CD4-positive, alpha-beta T cell treated with Interferon gamma for 1 hour (primary cell): ENCODE measurements around the gene COG1.
A peak's percentile ranks its signal among the peaks of the same experiment; 100 is the strongest.

ENCODE experiments used
- DNase-seq: peaks from one replicate; pipeline ENCODE4 v3.0.0-alpha.2; 2020

Gene COG1

DNA sequence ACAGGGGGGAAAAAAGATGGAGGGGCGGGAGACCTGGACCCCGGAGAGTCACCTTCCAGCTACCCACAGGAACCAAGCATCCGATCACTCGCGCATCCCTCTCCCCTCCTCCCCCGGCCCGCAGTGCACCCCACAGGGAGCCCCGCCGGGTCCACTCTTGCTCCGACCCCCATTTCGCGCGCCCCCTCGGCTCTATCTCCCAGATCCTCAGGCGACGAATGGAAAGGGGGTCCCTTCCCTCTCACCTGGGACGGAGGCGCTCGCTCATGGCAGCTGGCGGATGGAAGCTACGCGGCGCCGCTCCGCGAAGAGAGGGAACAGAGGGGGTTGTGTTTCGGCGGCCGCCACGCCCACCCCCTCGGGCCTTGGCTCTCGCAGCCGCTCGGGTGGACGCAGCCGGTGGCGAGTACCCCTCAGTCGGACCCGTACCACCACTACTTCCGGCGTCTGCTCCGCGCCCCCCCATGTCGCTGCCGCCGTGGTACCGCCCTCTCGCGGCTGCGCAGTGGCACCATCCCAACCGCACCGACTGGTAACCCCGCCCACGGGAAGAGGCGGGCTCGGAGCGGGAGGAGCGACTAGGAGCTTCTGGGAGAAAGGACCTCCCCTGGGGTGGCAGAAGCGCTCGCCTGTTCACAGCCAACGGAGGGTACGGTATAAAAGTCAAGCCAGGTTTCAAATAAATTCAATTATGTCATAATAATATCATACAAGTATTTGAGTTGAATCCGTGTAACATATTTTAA lies 39.2 kb downstream of the COG1 start:
- peak; percentile 95 for DNase-seq

DNA sequence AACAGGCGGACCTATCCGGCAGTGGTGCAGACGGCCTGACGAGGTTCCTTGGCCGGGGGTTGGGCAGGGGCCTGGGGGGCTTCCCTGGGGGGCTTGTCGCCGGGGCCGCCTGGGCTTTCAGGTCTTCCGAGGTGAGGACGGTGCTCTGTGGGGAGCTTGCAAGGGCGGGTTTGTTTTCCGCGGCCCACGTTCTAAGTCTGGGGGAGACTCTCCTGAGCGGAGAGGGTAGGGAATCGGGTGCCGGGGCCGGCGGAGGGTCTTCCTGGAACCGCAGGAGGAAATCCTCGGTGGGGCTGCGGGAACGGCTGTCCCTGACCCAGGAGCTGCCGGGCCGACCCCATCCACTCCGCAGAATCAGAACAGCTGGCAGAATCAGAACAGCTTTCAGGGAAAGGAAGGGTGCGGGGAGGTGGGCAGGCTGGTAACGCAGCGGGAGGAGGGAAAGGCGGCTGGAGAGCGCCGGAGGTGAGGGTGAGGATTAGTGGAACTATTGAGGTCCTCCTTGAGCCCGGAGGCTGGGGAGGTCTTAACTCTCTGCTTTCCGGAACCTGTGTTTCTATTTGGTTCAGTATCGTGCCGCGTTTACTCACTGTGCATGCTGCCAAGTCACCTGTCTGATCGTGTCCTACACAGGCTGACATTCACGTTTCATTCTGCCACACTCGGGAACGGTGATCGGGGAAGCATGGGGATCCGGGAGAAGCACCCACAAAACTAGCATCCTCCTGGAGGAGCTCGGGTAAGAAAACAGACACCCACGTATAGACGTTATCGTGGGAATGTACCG lies 39.9 kb downstream of the COG1 start:
- DNase-seq, result no peak

DNA sequence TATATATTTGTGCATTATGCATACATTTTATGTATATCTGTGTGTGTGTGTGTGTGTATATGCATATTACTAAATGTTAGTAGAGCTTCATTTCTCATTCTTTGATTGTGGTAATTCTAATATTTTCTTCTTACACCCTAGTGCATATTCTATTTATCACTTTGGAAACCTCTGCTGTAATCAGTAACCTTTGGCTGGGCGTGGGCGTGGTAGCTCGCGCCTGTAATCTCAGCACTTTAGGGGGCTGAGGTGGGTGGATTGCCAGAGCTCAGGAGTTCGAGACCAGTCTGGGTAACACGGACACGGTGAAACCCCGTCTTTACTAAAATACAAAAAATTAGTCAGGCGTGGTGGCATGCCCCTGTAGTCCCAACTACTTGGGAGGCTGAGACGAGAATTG lies 41.9 kb downstream of the COG1 start:
- no peak for DNase-seq

DNA sequence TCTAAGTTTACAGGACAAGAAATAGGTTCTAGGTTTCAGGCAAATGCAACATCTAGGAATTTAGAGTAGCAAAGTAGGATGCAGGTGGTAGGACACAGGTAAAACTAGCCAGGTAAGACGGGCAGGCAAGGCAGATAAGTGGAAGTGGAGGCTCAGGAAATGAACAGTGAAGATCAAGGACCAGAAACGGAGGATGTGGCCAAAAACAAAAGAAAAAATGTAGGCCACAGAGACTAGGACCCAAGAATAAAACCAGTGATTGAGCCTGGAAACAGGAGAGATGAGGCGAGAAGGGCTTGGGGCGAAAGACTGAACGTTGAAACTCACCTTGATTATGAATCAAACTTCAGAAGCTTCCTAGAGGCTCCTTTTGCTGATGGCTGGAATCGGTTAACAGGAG lies 44.9 kb downstream of the COG1 start:
- DNase-seq, result no peak

DNA sequence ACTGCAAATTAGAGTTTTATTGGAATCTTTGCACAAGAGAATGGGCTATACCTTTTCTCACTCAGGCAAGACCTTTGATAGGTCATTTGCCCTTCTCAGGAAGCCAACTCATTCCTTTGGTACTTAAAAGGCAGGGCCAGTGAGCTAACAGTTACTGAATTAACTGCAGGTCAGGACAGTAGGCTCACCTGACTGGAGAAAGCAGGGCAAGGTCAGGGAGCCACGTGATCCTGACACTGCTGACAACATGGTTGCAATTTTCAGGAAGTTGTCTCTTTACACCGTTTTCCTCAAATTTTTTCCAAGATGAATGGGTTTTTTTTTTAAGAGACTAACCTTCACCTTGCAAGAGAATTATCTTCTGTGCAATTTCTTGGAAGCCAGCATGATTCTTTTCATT lies 47.7 kb downstream of the COG1 start:
- no peak for DNase-seq

DNA sequence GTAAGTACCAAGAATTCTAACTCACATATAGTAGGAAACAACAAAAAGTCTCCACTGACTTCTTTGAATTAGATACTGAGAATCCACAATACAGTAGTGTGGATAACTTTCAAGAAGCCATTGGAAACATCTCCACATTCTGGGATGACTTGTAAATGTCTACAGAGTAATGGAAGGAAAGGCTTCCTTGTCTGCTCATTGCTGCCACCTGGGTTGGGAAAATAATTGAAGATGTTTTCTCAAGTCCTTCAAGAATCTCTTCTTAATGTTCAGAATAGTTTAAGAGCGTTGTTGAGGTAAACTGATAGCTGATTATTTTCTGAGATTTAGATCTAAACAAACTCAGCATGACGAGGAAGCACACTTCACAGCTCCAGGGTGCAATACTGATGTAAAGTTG lies 54.9 kb downstream of the COG1 start:
- DNase-seq, result no peak

DNA sequence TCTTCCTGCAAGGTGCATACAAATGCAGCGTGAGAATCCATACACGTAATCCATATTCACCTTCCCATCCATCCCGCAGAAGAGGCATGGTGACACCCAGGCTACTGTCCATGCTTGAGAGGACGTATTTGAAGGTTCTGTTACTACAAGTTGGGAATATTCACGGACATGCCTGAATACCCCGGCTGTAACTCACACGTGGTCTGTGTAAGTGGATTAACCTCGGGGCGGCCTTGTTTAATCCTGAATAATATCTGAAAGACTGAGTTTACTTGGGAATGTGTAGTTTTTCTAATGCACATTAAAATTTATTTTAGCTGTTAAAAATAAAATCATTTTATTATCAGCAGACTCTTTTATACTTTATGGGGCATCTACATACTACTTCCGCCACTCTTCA lies 55.7 kb downstream of the COG1 start:
- DNase-seq, result no peak

DNA sequence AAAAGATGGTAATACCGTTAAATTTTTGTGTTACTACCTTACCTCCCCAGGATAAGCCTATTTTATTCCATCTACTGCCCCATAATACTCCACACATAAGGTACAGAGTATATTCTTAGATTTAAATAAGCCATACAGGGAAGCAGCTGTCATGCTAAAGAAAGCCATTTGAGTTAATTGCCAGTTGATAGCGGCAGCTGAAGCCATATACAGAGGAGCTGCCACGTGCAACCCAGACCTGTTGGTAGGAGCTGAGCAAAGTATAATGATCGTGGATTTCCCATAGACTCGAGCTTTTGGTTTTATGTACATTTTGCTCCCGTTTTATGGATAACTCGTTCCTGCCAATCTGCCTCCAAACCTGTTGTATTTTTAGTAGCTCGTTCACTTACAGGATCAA lies 56.8 kb downstream of the COG1 start:
- DNase-seq, result no peak

DNA sequence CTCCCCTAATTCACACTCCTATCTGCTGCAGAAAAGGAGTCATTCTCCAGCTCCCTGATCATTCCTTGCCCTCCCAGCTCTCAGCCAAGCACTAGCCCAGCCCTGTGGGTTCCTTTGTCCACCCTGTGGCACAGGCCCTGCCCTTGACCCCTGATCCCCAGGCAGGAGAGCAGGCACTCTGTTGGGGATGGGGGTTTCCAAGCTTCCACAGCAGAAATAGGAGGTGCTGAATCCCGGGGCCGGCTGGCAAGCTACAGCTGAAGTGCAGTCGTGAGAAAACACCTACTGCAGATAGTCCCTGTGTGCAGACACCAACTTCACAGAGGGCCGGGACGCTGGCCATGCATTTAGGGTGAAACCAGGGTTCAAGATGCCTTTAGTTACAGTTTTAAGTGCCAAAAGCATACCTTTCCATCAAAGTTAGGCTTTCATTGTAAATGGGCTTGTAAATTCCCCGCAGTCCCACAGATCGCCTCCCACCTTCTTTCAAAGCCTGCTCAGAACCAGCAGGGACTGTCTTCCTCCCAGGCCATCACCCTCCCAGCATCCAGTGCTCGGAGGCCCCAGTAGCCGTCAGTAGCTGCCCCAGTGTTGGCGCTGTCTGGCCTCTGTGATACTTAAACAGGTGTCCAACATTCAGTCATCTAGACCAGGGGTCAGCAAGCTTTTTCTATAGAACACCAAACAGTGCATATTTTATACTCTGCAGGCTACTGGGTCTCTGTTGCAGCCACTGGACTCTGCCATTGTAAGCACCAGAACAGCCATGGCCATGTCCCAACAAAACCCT lies 58.2 kb downstream of the COG1 start:
- DNase-seq, result no peak

DNA sequence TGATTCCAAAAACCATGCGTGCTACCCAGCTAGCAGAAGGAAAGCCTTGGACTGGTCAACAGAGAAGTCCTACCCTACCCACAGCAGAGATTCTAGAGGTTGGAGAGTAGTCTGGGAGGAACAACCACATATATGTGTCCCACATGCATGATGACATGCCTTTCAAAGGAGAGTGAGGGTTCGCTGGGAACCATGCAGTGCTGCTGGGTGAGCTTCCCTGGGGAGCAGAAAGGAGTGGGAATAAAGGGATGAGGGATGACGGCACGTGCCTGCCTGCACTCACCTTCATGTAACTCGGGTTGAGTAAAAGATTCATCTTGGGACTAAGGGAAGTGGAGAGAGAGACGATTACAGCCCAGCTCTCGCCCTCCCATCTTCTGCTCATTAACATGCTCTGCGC lies 59.0 kb downstream of the COG1 start:
- DNase-seq, result no peak

DNA sequence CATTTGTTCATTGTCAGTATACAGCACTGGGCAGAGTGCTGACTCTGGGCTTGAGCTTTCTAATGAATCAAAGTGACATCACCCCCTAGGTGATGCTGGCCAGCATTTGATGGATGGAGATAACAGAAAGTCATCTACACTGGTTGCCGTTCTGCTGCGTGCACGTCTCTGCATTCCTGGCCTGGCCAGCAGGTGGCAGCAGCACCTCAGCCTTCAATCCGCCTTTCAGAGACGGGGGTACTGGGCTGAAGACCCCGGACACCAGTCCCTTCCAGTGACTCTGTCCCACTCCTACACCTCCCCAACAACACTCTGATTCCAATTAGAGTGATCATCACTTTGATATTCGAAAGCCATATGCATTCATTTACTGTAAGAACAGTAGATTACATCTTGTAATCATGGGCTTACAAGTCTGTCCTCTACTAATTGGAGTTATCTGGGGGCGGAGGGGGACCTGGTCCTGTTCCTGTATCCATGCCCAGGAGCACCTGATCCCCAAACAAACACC lies 62.9 kb downstream of the COG1 start:
- DNase-seq, result peak; percentile 36

DNA sequence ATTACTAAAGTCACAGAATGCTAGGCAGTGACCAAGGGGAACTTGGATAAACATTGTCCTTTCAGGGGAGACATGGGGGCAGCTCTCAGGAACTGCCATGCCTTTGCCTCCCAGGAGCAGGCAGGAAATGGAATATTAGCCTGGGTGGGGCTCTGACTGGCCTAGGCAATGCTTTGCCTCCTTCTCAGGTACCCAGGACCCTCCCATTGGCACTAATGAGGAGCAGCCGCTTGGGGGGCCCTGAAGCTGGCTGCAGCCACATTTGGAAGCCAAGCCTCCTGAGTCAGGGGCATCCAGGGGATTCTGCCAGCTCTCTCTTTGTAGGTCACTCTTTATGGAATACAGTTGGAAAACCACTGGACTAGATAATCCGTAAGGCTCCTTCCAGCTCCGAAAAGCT lies 63.4 kb downstream of the COG1 start:
- no peak for DNase-seq

DNA sequence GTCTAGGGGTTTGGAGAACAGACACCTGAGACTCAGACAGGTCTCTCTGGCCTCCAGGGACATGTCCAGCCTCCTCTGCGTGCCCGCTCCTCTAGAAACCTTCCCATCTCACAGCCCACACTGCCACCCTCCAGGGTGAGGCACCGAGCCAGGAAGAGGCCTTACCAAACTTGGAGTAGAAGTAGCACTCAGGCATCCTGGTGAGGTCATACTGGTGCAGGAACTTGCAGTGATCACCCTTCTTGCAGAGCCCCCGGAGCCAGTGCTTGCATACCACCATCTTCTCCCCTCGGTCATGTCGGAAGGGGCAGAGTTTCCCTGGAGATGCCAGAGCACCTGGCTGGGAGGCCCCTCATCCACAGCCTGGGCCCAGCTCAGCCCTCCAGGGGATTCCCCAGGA lies 64.7 kb downstream of the COG1 start:
- DNase-seq, result no peak
